Fibroblast of lung (primary cell): ENCODE measurements around the gene EFNB1.

Experiments used
- CTCF ChIP-seq, 2 donors: IDR thresholded peaks in 1 of 2; conservative IDR thresholded peaks in 1 of 2; 1 replicate in 1 of 2; 2 replicates in 1 of 2; pipeline ENCODE4 v1.5.1; 2011 to 2012; ENCODE audit warnings: low read length in 2 of 2, control low read depth in 1 of 2, inconsistent platforms in 1 of 2, low read depth in 1 of 2, mild to moderate bottlenecking in 1 of 2
- EZH2 ChIP-seq: IDR thresholded peaks from 2 replicates; pipeline ENCODE4 v1.5.1; 2012; ENCODE audit warnings: low read length, control low read depth, mild to moderate bottlenecking; ENCODE audit errors: missing control alignments

GRCh38 chrX:68835468-68835867 is 6.6 kb downstream of the EFNB1 start:
- TF ChIP-seq CTCF (conservative IDR thresholded peaks at IDR 0.05 in 1 of 2, IDR thresholded peaks at IDR 0.05 in 1 of 2; ENCODE audit: low read depth in 1 of 2, low read length in 2 of 2): no peak
- TF ChIP-seq EZH2: no peak
